Neural cell (in vitro differentiated cells): ENCODE data around the gene PRTG. TPM values are rescaled to one million over a fixed set of nuclear protein-coding genes. Genes with fewer than 3 reads are reported as not detected.

Experiments
- H2AFZ ChIP-seq: fragments of 200-600, 300-800 bp; sonication (generic), shearing (Covaris generic); 2 replicates; pipeline ENCODE4 v1.6.0; 2014; ENCODE audit warnings: low read depth, mild to moderate bottlenecking, antibody characterized with exemption, low read length, moderate library complexity
- H3F3A ChIP-seq: fragments of 200-600 bp; shearing (Covaris generic); 2 replicates; pipeline ENCODE4 v1.6.1; 2016; ENCODE audit warnings: mild to moderate bottlenecking, moderate library complexity, mixed read lengths, antibody characterized with exemption, low read length; ENCODE audit not compliant: insufficient read depth, poor library complexity, severe bottlenecking
- H3K27ac ChIP-seq: fragments of 200-600, 300-800 bp; sonication (generic), shearing (Covaris generic); 2 replicates; pipeline ENCODE4 v1.5.1; 2014; ENCODE audit warnings: mild to moderate bottlenecking, low read length, moderate library complexity
- H3K27me3 ChIP-seq: fragments of 300-800, 200-600 bp; sonication (generic), shearing (Covaris generic); 2 replicates; pipeline ENCODE4 v1.6.0; 2014; ENCODE audit warnings: mild to moderate bottlenecking, low read depth, low read length, moderate library complexity; ENCODE audit not compliant: insufficient read depth
- H3K36me3 ChIP-seq: fragments of 300-800, 200-600 bp; sonication (generic), shearing (Covaris generic); 2 replicates; pipeline ENCODE4 v1.5.1; 2014; ENCODE audit warnings: mild to moderate bottlenecking, antibody characterized with exemption, low read length, moderate library complexity; ENCODE audit not compliant: insufficient read depth
- H3K4me2 ChIP-seq: fragments of 300-800, 200-600 bp; sonication (generic), shearing (Covaris generic); 2 replicates; pipeline ENCODE4 v1.6.0; 2014; ENCODE audit warnings: mild to moderate bottlenecking, low read length
- H3K4me3 ChIP-seq: fragments of 300-800, 200-600 bp; sonication (generic), shearing (Covaris generic); 2 replicates; pipeline ENCODE4 v1.5.1; 2014; ENCODE audit warnings: mild to moderate bottlenecking, low read length, moderate library complexity
- H3K79me2 ChIP-seq: fragments of 200-600 bp; shearing (Covaris generic); replicated peaks from 2 replicates; pipeline ENCODE4 v1.6.0; 2014; ENCODE audit warnings: mild to moderate bottlenecking, low read length, moderate library complexity; ENCODE audit not compliant: insufficient read depth
- H3K9ac ChIP-seq: fragments of 300-800, 200-600 bp; sonication (generic), shearing (Covaris generic); 2 replicates; pipeline ENCODE4 v1.6.1; 2016; ENCODE audit warnings: mild to moderate bottlenecking, low read length, mixed read lengths
- H3K9me2 ChIP-seq: fragments of 200-600 bp; shearing (Covaris generic); 2 replicates; pipeline ENCODE4 v1.6.1; 2016; ENCODE audit warnings: mild to moderate bottlenecking, low read length, mixed read lengths; ENCODE audit not compliant: insufficient read depth
- H3K9me3 ChIP-seq: fragments of 200-600, 300-800 bp; sonication (generic), shearing (Covaris generic); 2 replicates; pipeline ENCODE4 v1.6.1; 2016; ENCODE audit warnings: mild to moderate bottlenecking, mixed run types, low read length, moderate library complexity, mixed read lengths
- H4K20me1 ChIP-seq: fragments of 200-600 bp; shearing (Covaris generic); 2 replicates; pipeline ENCODE4 v1.6.1; 2016; ENCODE audit warnings: mild to moderate bottlenecking, mixed run types; ENCODE audit not compliant: insufficient read depth
- CTCF ChIP-seq: fragments of 450-650 bp; IDR thresholded peaks from 2 replicates; pipeline ENCODE4 v1.5.1; 2014; ENCODE audit warnings: antibody characterized with exemption, mild to moderate bottlenecking, moderate library complexity; ENCODE audit not compliant: poor library complexity, severe bottlenecking
- EP300 ChIP-seq: fragments of 450-650 bp; conservative IDR thresholded peaks from 2 replicates; pipeline ENCODE4 v1.6.1; 2014; ENCODE audit warnings: antibody characterized with exemption, mild to moderate bottlenecking, moderate library complexity; ENCODE audit not compliant: poor library complexity, severe bottlenecking
- EZH2 ChIP-seq: fragments of 200-600, 300-800 bp; shearing (Covaris generic), sonication (generic); IDR thresholded peaks from 2 replicates; pipeline ENCODE4 v1.6.1; 2014; ENCODE audit warnings: antibody characterized with exemption, low read length, borderline replicate concordance, mild to moderate bottlenecking; ENCODE audit not compliant: insufficient read depth, poor library complexity, severe bottlenecking
- MXI1 ChIP-seq: fragments of 450-650 bp; conservative IDR thresholded peaks from 2 replicates; pipeline ENCODE4 v1.6.1; 2014; ENCODE audit warnings: antibody characterized with exemption, mild to moderate bottlenecking; ENCODE audit not compliant: poor library complexity, severe bottlenecking
- POLR2AphosphoS5 ChIP-seq: IDR thresholded peaks from 2 replicates; pipeline ENCODE4 v1.6.1; 2012
- RAD21 ChIP-seq: fragments of 450-650 bp; conservative IDR thresholded peaks from 2 replicates; pipeline ENCODE4 v1.6.1; 2014; ENCODE audit warnings: antibody characterized with exemption, mild to moderate bottlenecking, moderate library complexity
- REST ChIP-seq: IDR thresholded peaks from 2 replicates; pipeline ENCODE4 v1.6.1; 2012; ENCODE audit warnings: borderline replicate concordance
- SMC3 ChIP-seq: fragments of 450-650 bp; conservative IDR thresholded peaks from 2 replicates; pipeline ENCODE4 v1.6.1; 2014; ENCODE audit warnings: antibody characterized with exemption, mild to moderate bottlenecking, moderate library complexity; ENCODE audit not compliant: poor library complexity
- TAF1 ChIP-seq: IDR thresholded peaks from 2 replicates; pipeline ENCODE4 v1.6.1; 2012; ENCODE audit warnings: low read depth
- polyA plus RNA-seq: library from polyadenylated mRNA; depleted of rRNA; stranded (reverse); fragments of >200 nt; gene quantifications from 2 replicates; pipeline ENCODE4 v1.2.3, GENCODE V29; 2014

Gene PRTG
- polyA plus RNA-seq, 1 donor from 2014 or later, result 3.8 TPM

GRCh38 chr15:55628369-55628730 is 114.6 kb downstream of the PRTG start:
- no peak overlapping the region for H2AFZ ChIP-seq
- H3K4me2 ChIP-seq, result no peak overlapping the region
- H3K9me3 ChIP-seq, result no peaks in the 10 kb centered on the region

DNA sequence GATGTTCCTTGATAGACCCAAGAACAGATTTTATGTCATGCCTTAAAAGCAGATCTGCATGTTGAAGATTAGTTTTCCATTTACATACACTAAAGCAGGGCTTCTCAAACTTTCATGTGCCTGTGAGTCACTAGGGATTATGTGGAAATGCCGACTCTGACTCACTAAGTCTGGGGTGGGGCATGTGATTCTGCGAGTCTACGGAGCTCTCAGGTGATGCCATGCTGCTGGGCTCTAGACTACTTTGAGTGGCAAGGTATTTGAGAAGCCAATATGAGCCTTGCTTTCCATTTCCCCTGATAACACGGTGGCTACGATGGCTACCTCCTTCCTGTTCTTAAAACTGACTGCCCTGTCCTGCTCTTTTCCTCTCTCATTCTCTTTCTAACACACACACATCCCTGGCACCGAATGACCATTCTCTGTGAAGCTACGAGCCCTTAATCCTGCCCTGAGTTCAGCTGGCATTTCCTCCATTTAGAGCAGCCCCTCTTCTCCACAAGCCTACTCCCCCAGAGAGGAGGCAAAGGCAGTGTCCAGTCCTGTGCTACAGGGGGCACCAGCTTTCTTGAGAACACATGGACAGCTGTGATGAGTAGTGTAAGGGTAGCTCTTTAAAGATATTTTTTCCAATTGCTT is 115.1 kb downstream of the PRTG start:
- Histone ChIP-seq H2AFZ (no peak overlapping the region), H3K27ac (no peak overlapping the region), H3K36me3 (no peaks in the 10 kb centered on the region), H3K79me2 (no peaks in the 10 kb centered on the region), H3K9me2 (no peaks in the 10 kb centered on the region), H4K20me1 (no peaks in the 10 kb centered on the region), H3K27me3 (no peaks in the 10 kb centered on the region), H3K9me3 (no peaks in the 10 kb centered on the region), H3K9ac (no peak overlapping the region), H3F3A (no peaks in the 10 kb centered on the region), H3K4me3 (no peak overlapping the region), H3K4me2 (no peak overlapping the region)
- TF ChIP-seq POLR2AphosphoS5, result no peak
- no peak for TF ChIP-seq RAD21
- TF ChIP-seq SMC3, result no peak
- no peak for TF ChIP-seq EZH2
- TF ChIP-seq TAF1, result no peak
- TF ChIP-seq CTCF, result no peak

More at GRCh38 chr15:55628369-55628730, 114.6 kb downstream of the PRTG start:
- no peaks in the 10 kb centered on the region for H3K9me2 ChIP-seq
- H3K79me2 ChIP-seq, result no peaks in the 10 kb centered on the region
- H3K9ac ChIP-seq, result no peak overlapping the region
- no peaks in the 10 kb centered on the region for H3F3A ChIP-seq
- no peaks in the 10 kb centered on the region for H3K27me3 ChIP-seq
- H4K20me1 ChIP-seq, result no peaks in the 10 kb centered on the region
- H3K27ac ChIP-seq, result no peak overlapping the region
- no peaks in the 10 kb centered on the region for H3K36me3 ChIP-seq
- TF ChIP-seq REST (no peak), EZH2 (no peak), CTCF (no peak), SMC3 (no peak), POLR2AphosphoS5 (no peak), RAD21 (no peak), TAF1 (no peak), MXI1 (no peak), EP300 (no peak)
- no peak overlapping the region for H3K4me3 ChIP-seq
